Caco-2 (cell line): ENCODE data around the gene CST6. TPM values are rescaled to one million over a fixed set of nuclear protein-coding genes. Genes with fewer than 3 reads are reported as not detected.

ENCODE experiments used
- BruUV-seq: library from RNA; stranded (reverse); fragments of 400-500 nt; replicated peaks from 2 replicates; lab custom pipeline; 2021; lab: Mats Ljungman, UMichigan
- CTCF ChIA-PET: fragments of 300-600 bp; sonication (Branson Sonifier 250); formaldehyde crosslinking; loops from one replicate; lab custom pipeline; 2022; ENCODE audit warnings: antibody characterized with exemption; lab: Charles Lee
- POLR2A ChIA-PET: fragments of 300-600 bp; sonication (Branson Sonifier 250); formaldehyde crosslinking; loops from one replicate; lab custom pipeline; 2022; ENCODE audit warnings: antibody characterized with exemption; lab: Charles Lee
- DNase-seq, 2 experiments: peaks; one replicate each; pipeline versions ENCODE4 v3.0.0 to v3.0.0-alpha.2; 2020 to 2022
- H3K27me3 ChIP-seq: replicated peaks from 2 replicates; pipeline ENCODE4 v1.6.0; 2011; ENCODE audit warnings: low read length; ENCODE audit not compliant: control insufficient read depth, insufficient read depth
- H3K36me3 ChIP-seq: 2 replicates; pipeline ENCODE4 v1.5.1; 2011; ENCODE audit warnings: low read length; ENCODE audit not compliant: control insufficient read depth, insufficient read depth
- H3K4me1 ChIP-seq: fragments of 250-450 bp; sonication (Bioruptor Pico); 2 replicates; pipeline ENCODE4 v1.5.1; 2020; ENCODE audit warnings: mild to moderate bottlenecking
- H3K4me3 ChIP-seq: 2 replicates; pipeline ENCODE4 v1.5.1; 2011; ENCODE audit warnings: low read depth, mild to moderate bottlenecking, control low read depth, low read length
- H3K9me3 ChIP-seq: fragments of 250-450 bp; sonication (Bioruptor Pico); 2 replicates; pipeline ENCODE4 v1.5.1; 2020; ENCODE audit warnings: mild to moderate bottlenecking, moderate library complexity
- H3K27ac Mint-ChIP-seq: one replicate; pipeline ENCODE4 v1.8.0; 2022; ENCODE audit warnings: mixed read lengths; ENCODE audit not compliant: unreplicated experiment
- H3K27me3 Mint-ChIP-seq: one replicate; pipeline ENCODE4 v1.8.0; 2022; ENCODE audit warnings: mixed read lengths; ENCODE audit not compliant: insufficient read depth, unreplicated experiment
- H3K36me3 Mint-ChIP-seq: one replicate; pipeline ENCODE4 v1.8.0; 2022; ENCODE audit warnings: mild to moderate bottlenecking, mixed read lengths; ENCODE audit not compliant: insufficient read depth, unreplicated experiment
- H3K4me1 Mint-ChIP-seq: one replicate; pipeline ENCODE4 v1.8.0; 2022; ENCODE audit warnings: low read depth, mixed read lengths; ENCODE audit not compliant: unreplicated experiment
- H3K4me3 Mint-ChIP-seq: one replicate; pipeline ENCODE4 v1.8.0; 2022; ENCODE audit warnings: mild to moderate bottlenecking, moderate library complexity, mixed read lengths; ENCODE audit not compliant: unreplicated experiment
- H3K9me3 Mint-ChIP-seq: one replicate; pipeline ENCODE4 v1.8.0; 2022; ENCODE audit warnings: mixed read lengths; ENCODE audit not compliant: unreplicated experiment
- CTCF ChIP-seq, 2 experiments: fragments of 200-600 bp in 1 of 2; IDR thresholded peaks; 1 replicate in 1 of 2; 2 replicates in 1 of 2; pipeline versions ENCODE4 v1.5.1 to v1.8.0; 2011 to 2022; ENCODE audit warnings: antibody characterized with exemption in 1 of 2, control low read depth in 1 of 2, inconsistent platforms in 1 of 2, low read depth in 1 of 2, low read length in 1 of 2, mild to moderate bottlenecking in 1 of 2, moderate library complexity in 1 of 2; ENCODE audit not compliant: insufficient read depth in 1 of 2, severe bottlenecking in 1 of 2, unreplicated experiment in 1 of 2
- intact Hi-C: fragments of 100-400 bp; cut with micrococcal nuclease; formaldehyde crosslinking; loops from one replicate; pipeline ENCODE4 v1.10.0; 2022; ENCODE audit not compliant: unreplicated experiment
- total RNA-seq: library from RNA; stranded (reverse); gene quantifications from 2 replicates; pipeline ENCODE4 v1.2.3, GENCODE V29; 2022

Gene CST6
- total RNA-seq, 1 experiment from 2014 or later: not detected

GRCh38 chr11:66062408-66062807 is 50.6 kb downstream of the CST6 start:
- H3K9me3 Mint-ChIP-seq: no peaks in the 10 kb centered on the region
- H3K4me3 Mint-ChIP-seq: no peak overlapping the region
- intact Hi-C loops: no loop called here
- H3K36me3 Mint-ChIP-seq: peaks cover 95% of the 10 kb centered on the region
- CTCF ChIA-PET: no interaction called here
- no peak for TF ChIP-seq CTCF (IDR thresholded peaks at IDR 0.05; ENCODE audit: insufficient read depth in 1 of 2, low read depth in 1 of 2, low read length in 1 of 2, severe bottlenecking in 1 of 2, unreplicated experiment in 1 of 2)
- Histone ChIP-seq H3K4me3 (no peak overlapping the region), H3K36me3 (peaks cover 18% of the 10 kb centered on the region), H3K9me3 (no peaks in the 10 kb centered on the region), H3K27me3 (no peaks in the 10 kb centered on the region), H3K4me1 (no peaks in the 10 kb centered on the region)
- H3K4me1 Mint-ChIP-seq: no peaks in the 10 kb centered on the region
- H3K27ac Mint-ChIP-seq: no peak overlapping the region
- DNase-seq: no peak
- no TSS peak for BruUV-seq
- H3K27me3 Mint-ChIP-seq: no peaks in the 10 kb centered on the region
- POLR2A ChIA-PET: interaction anchor here (1.4 kb wide), 1 partner anchor 10 kb away, joined by 4 read pairs; no protein-coding TSS in a partner anchor

Other genes with a start within 250 kb of the CST6 start
- gene AP5B1, start 231.0 kb upstream of the CST6 start, total RNA-seq: 18.2 and 19.3 TPM in 2 replicates
- 19.5 and 21.2 TPM in 2 replicates for gene OVOL1, start 224.9 kb upstream of the CST6 start, total RNA-seq
- gene SNX32, start 178.0 kb upstream of the CST6 start, total RNA-seq: not detected in 2 replicates
- 960 and 1,056 TPM in 2 replicates for gene CFL1, start 153.8 kb upstream of the CST6 start, total RNA-seq
- 74.1 and 74.6 TPM in 2 replicates for gene MUS81, start 151.6 kb upstream of the CST6 start, total RNA-seq
- 1.3 and 1.4 TPM in 2 replicates for gene EFEMP2, start 139.2 kb upstream of the CST6 start, total RNA-seq
- not detected in 2 replicates for gene CTSW, start 132.2 kb upstream of the CST6 start, total RNA-seq
- gene FIBP, start 123.5 kb upstream of the CST6 start, total RNA-seq: 56.8 and 61.5 TPM in 2 replicates
- gene CCDC85B, start 121.3 kb upstream of the CST6 start, total RNA-seq: 13.3 and 14.7 TPM in 2 replicates
- gene FOSL1, start 111.6 kb upstream of the CST6 start, total RNA-seq: 2.7 and 3.9 TPM in 2 replicates
- gene C11orf68, start 92.9 kb upstream of the CST6 start, total RNA-seq: 19.7 and 20.1 TPM in 2 replicates
- gene DRAP1, start 92.6 kb upstream of the CST6 start, total RNA-seq: 91.0 and 93.1 TPM in 2 replicates
- 0.79 TPM in 1 of 2 replicates, not detected in the other for gene TSGA10IP, start 66.5 kb upstream of the CST6 start, total RNA-seq
- 78.0 and 84.5 TPM in 2 replicates for gene SART1, start 50.3 kb upstream of the CST6 start, total RNA-seq
- 51.2 and 55.3 TPM in 2 replicates for gene EIF1AD, start 9.9 kb upstream of the CST6 start, total RNA-seq
- 295 and 300 TPM in 2 replicates for gene BANF1, start 9.5 kb upstream of the CST6 start, total RNA-seq
- gene CATSPER1, start 14.5 kb downstream of the CST6 start, total RNA-seq: not detected in 2 replicates
- not detected in 2 replicates for gene GAL3ST3, start 37.2 kb downstream of the CST6 start, total RNA-seq
- 224 and 225 TPM in 2 replicates for gene SF3B2, start 40.4 kb downstream of the CST6 start, total RNA-seq
- gene PACS1, start 58.3 kb downstream of the CST6 start, total RNA-seq: 82.2 and 95.2 TPM in 2 replicates
- gene KLC2, start 245.7 kb downstream of the CST6 start, total RNA-seq: 49.5 and 53.1 TPM in 2 replicates